Measurements from ENCODE around the gene FAM13A.
A peak's percentile ranks its signal among the peaks of the same experiment; 100 is the strongest.

Gene FAM13A

DNA sequence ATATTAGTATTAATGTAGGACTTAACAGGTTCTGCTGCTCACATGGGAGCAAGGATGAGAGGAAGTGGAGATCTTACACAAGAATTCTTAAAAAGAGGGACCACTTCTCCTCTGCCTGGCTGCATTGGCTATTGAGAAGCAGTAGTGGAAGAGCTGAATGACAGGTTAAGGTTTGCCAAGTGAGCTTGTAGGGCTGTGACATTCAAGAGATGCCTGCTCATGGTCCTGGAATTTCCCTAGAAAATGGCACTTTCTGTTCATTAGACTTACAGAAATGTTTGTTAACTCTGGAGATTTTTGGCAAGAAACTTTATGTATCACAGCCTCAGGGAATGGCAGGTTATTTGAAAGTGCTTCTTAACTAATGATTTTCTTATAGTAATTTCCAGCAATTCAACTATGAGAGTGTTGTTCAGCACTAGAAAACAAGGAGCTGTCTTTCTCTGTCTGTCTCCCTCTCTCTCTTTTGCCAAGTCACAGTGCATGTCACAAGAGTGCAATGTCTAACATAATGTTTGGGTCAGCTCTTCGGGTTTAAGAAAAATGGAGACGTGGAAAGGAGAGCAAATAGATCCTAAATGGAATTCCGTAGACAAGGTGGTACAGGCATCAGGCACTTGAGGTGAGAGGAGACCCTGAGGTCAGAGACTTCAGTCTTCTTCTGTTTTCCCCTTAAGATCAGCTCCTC, 351.0 kb downstream of the FAM13A start:
- H3K4me1 ChIP-seq = no peaks in the 10 kb centered on the region
- in situ Hi-C loops (cut with MboI; ENCODE audit: low sequenced_read_pairs) = loop anchor here (10.0 kb wide), 1 partner anchor 319 kb away; no protein-coding TSS in a partner anchor
- no peaks in the 10 kb centered on the region for H3K9me3 ChIP-seq
- H3K4me3 ChIP-seq = no peak overlapping the region
- DNase-seq (ENCODE audit: low spot score in 2 of 2) = no peak
- H3K36me3 ChIP-seq (replicated peaks) = no peaks in the 10 kb centered on the region
- H3K27me3 ChIP-seq (ENCODE audit: low read depth) = no peaks in the 10 kb centered on the region

DNA sequence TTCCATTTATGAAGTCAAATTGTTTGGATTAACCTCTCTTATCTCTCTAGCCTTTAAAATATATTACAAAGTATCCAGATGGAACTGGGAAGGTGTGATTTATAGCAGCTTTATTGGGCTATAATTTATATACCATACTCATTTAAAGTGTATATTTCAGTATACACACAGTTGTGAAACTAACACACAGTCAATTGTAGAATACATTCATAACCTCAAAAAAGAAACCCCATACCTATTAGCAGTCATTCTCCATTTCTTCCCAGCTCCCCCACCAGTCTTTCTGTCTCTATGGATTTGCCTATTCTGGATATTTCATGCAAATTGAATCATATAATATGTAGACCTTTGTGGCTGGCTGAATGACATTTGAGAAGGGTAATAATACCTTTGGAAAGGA, 351.8 kb downstream of the FAM13A start:
- Histone ChIP-seq H3K9me3 (no peaks in the 10 kb centered on the region), H3K4me1 (no peaks in the 10 kb centered on the region), H3K36me3 (replicated peaks) (no peaks in the 10 kb centered on the region), H3K27me3 (ENCODE audit: low read depth) (no peaks in the 10 kb centered on the region), H3K4me3 (no peak overlapping the region)
- in situ Hi-C loops (cut with MboI; ENCODE audit: low sequenced_read_pairs) = loop anchor here (10.0 kb wide), 1 partner anchor 320 kb away; no protein-coding TSS in a partner anchor
- no peak for DNase-seq (ENCODE audit: low spot score in 2 of 2)

DNA sequence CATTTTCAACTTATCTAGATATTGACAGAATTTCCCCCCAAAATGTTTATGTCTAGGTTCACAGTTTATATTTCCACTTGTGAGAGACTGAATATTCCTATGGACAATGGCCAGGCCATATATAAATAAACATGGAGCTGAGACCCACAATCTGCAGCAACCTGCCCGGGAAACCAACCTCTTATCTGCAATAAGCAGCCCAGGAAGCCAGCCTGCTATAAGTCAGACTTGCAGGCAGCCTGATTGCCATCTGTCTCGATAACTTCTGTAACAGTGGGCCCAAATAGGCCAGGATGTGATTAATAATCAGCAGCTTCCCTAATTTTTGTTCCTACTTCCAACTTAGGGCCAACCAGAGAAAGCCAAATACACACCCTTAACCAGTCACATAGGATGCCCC, 354.2 kb downstream of the FAM13A start:
- no peak for DNase-seq (ENCODE audit: low spot score in 2 of 2)
- H3K36me3 ChIP-seq (replicated peaks) = no peaks in the 10 kb centered on the region
- no peak overlapping the region for H3K4me3 ChIP-seq
- no peaks in the 10 kb centered on the region for H3K27me3 ChIP-seq (ENCODE audit: low read depth)
- peaks cover 3% of the 10 kb centered on the region; the same call in 1 of the 2 replicates for H3K4me1 ChIP-seq
- no peaks in the 10 kb centered on the region for H3K9me3 ChIP-seq
- in situ Hi-C loops (cut with MboI; ENCODE audit: low sequenced_read_pairs) = loop anchor here (10.0 kb wide), 1 partner anchor 322 kb away; no protein-coding TSS in a partner anchor

DNA sequence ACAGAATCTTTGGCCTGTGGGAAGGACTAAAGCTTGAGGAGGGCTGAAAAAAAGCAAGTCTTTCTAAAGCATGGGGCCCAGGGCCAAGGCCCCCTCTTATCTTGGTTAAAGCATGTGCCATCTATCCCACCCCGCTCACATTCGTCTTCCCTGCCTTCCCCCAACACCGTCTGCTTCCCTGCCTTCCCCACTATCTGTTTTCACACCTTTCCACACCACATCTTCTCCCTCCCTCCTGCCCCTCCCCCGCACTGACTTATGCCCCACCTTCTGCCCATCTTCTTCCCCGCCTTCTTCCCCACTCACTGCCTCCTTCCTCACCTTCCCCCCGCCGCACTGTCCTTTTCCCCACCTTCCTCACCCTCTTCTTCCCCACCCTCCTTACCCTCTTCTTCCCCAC, 358.5 kb downstream of the FAM13A start:
- Histone ChIP-seq H3K36me3 (replicated peaks) (no peaks in the 10 kb centered on the region), H3K27me3 (ENCODE audit: low read depth) (no peaks in the 10 kb centered on the region), H3K4me3 (no peak overlapping the region), H3K4me1 (peaks cover 6% of the 10 kb centered on the region; the same call in 1 of the 2 replicates), H3K9me3 (no peaks in the 10 kb centered on the region)
- DNase-seq (ENCODE audit: low spot score in 2 of 2) = peak in 1 of 2 experiments; percentile 17
- in situ Hi-C loops (cut with MboI; ENCODE audit: low sequenced_read_pairs) = no loop called here

DNA sequence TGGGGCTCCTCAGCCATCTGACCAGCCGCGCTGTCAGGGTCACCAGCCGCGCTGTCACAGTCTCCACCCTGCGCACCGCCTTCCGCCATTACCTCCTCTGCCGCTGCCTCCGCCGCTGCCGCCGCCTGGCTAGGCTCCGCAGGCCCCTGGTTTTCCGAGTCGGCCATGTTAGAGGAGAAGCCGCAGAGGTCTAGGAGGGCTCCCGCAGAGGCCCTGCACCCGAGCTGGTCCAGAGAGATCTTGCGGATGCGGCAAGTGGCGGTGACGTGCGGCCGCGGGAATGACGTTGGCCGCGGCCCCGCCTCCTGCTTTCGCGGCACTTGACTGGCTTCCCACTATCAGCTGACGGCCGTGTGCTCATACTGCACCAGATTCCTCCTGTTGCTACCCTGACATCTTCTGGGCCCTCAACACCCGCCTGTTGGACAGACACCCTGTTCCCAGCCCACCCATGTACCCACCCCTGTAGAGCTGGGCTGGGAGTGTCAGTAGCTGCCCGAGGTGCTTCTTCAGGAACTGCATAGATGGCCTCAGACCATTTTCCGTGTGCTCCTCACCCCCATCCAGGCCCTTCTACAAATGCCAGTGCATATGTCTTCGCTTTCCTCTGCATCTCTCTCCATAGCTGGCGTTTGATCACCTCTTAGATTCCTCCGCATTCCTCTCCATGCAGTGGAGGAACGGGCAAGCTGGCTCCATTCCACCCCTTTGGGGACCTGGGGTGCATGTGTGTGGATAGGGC, 359.2 kb downstream of the FAM13A start, which contains the start of gene NAP1L5:
TSS of gene NAP1L5 (minus strand) at position 242 of the 742 bp plus-strand sequence. CDS start at position 167, 75 bp downstream.
- Histone ChIP-seq H3K9me3 (no peaks in the 10 kb centered on the region), H3K36me3 (replicated peaks) (no peaks in the 10 kb centered on the region), H3K4me3 (peak within 1 kb of the TSS; percentile 79), H3K27me3 (ENCODE audit: low read depth) (no peaks in the 10 kb centered on the region), H3K4me1 (peaks cover 6% of the 10 kb centered on the region; the same call in 1 of the 2 replicates)
- in situ Hi-C loops (cut with MboI; ENCODE audit: low sequenced_read_pairs) = no loop called here
- DNase-seq (ENCODE audit: low spot score in 2 of 2) = peak; percentile 73 to 77

DNA sequence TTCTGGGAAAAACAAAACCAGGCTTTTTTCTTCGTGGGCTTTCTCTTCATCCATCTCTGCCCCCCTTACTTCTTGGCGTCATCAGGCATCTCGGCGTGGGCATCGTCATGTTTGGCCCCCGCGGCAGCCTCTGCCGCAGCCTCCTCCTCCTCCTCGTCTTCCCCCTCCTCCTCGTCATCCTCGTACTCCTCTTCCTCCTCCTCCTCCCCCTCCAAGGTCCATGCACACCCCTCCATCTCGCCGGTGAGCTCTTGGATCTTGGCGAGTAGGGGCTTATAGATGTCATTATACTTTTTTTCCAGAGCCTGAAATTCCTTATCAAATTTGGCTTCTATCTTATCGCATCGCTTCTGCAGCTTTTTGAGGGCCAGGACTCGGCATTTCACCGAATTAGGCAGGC, 359.8 kb downstream of the FAM13A start:
- in situ Hi-C loops (cut with MboI; ENCODE audit: low sequenced_read_pairs) = no loop called here
- H3K4me3 ChIP-seq = peak overlapping the region; percentile 79

DNA sequence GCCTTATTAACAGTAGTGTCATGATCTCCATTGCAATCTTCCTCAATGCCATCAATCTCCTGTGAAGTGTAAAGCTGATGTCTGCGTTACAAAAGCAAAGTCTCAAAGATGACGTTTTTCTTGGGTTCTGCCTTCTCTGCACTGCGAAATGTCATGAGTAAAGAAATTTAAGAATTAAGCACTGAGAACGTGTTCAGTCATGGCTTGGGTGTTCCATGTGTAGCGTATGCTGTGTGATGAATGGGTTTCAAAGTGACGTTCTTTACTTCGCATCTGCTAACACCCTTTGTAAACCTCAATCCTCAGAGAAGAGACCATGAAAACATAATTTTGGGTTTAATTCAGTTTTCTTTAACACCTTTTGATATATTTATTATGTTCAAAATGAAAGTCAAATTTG, 360.4 kb downstream of the FAM13A start:
- peak overlapping the region; percentile 79 for H3K4me3 ChIP-seq

More for the DNA sequence above, 359.8 kb downstream of the FAM13A start:
- Histone ChIP-seq H3K36me3 (replicated peaks) (no peaks in the 10 kb centered on the region), H3K27me3 (ENCODE audit: low read depth) (no peaks in the 10 kb centered on the region), H3K4me1 (peaks cover 6% of the 10 kb centered on the region; the same call in 1 of the 2 replicates), H3K9me3 (no peaks in the 10 kb centered on the region)
- peak in 1 of 2 experiments; percentile 27 for DNase-seq (ENCODE audit: low spot score in 2 of 2)

DNA sequence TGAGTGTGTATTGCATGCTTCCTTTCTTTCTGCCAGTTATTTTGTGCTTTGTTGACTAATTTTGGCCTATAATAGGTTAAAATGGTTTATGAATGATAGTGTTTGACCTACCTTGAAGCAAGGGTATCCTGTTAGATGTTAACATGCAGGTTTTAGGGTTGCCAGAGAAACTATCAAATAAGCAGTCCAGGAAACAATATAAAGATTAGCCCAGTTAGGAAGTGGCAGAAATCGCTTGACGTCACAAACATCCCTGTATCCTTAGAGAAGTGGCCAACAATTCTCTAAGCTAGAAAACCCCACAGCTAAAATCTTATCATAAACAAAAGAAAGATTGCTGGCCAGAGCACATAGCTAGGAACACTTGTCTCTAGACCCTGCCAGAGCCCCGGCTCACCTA, 363.2 kb downstream of the FAM13A start:
- no peak overlapping the region for H3K4me3 ChIP-seq
- in situ Hi-C loops (cut with MboI; ENCODE audit: low sequenced_read_pairs) = no loop called here
- no peaks in the 10 kb centered on the region for H3K36me3 ChIP-seq (replicated peaks)
- H3K27me3 ChIP-seq (ENCODE audit: low read depth) = no peaks in the 10 kb centered on the region
- H3K9me3 ChIP-seq = no peaks in the 10 kb centered on the region
- DNase-seq (ENCODE audit: low spot score in 2 of 2) = no peak
- peaks cover 6% of the 10 kb centered on the region; the same call in 1 of the 2 replicates for H3K4me1 ChIP-seq

More for the DNA sequence above, 360.4 kb downstream of the FAM13A start:
- Histone ChIP-seq H3K36me3 (replicated peaks) (no peaks in the 10 kb centered on the region), H3K4me1 (peaks cover 6% of the 10 kb centered on the region; the same call in 1 of the 2 replicates), H3K27me3 (ENCODE audit: low read depth) (no peaks in the 10 kb centered on the region), H3K9me3 (no peaks in the 10 kb centered on the region)
- no peak for DNase-seq (ENCODE audit: low spot score in 2 of 2)
- in situ Hi-C loops (cut with MboI; ENCODE audit: low sequenced_read_pairs) = no loop called here

DNA sequence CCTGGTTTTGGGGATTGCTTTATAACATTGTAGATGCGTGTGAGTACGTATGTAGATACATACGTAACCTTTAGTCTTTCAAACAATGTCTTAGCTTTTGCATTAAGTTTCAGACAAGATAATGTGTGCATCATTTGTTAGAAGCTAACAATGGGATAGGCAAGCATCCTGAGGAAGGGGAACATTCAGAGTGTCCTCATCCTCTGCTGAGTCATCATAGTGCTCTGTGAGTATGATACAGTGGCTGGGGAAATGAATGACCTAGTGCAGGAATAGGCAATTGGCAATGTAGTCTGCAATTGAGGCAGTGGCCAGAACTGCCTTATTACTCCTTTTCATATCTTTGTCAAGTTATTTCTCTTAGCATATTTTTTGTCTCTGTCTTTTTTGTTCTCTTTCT, 366.6 kb downstream of the FAM13A start:
- no peaks in the 10 kb centered on the region for H3K36me3 ChIP-seq (replicated peaks)
- no peaks in the 10 kb centered on the region for H3K4me1 ChIP-seq
- no peak for DNase-seq (ENCODE audit: low spot score in 2 of 2)
- H3K27me3 ChIP-seq (ENCODE audit: low read depth) = no peaks in the 10 kb centered on the region
- no peak overlapping the region for H3K4me3 ChIP-seq
- in situ Hi-C loops (cut with MboI; ENCODE audit: low sequenced_read_pairs) = no loop called here
- H3K9me3 ChIP-seq = no peaks in the 10 kb centered on the region

DNA sequence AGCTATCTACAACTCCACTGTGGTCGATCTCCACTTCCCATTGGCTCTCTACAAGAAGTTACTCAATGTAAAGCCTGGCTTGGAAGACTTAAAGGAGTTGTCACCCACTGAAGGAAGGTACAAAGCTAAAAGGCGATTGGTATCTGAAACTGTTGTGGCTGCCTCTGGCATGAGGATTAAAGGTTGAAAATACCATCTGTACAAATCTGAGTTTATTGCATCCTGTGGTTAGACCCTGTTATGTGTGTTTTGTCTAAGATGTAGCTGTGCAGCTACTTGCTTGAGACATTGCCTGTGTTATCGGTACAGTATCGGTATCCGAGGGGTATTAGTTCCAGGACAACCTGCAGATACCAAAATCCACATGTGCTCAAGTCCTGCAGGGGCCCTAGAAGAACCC, 375.8 kb downstream of the FAM13A start:
- Histone ChIP-seq H3K4me3 (no peak overlapping the region), H3K36me3 (replicated peaks) (no peaks in the 10 kb centered on the region), H3K4me1 (peaks cover 5% of the 10 kb centered on the region), H3K27me3 (ENCODE audit: low read depth) (no peaks in the 10 kb centered on the region), H3K9me3 (no peaks in the 10 kb centered on the region)
- no peak for DNase-seq (ENCODE audit: low spot score in 2 of 2)
- in situ Hi-C loops (cut with MboI; ENCODE audit: low sequenced_read_pairs) = no loop called here

Data from HAP-1 (cell line).